SK-N-MC (cell line): ENCODE results near the gene BRAF.
A peak's percentile ranks its signal among the peaks of the same experiment; 100 is the strongest.
"Not testable (repeated sequence)": the region's sequence is repeated elsewhere in the genome, so short reads cannot be mapped to it uniquely, and the experiment has no call there.

Source experiments
- DNase-seq: peaks from one replicate; pipeline ENCODE4 v3.0.0-alpha.2; 2011; ENCODE audit warnings: low read depth, low spot score
- H3K27ac ChIP-seq: fragments of 200-600 bp; sonication (generic); 2 replicates; pipeline ENCODE4 v1.5.1; 2016; ENCODE audit warnings: mixed run types
- H3K36me3 ChIP-seq: fragments of 200-600 bp; sonication (generic); 2 replicates; pipeline ENCODE4 v1.6.1; 2017; ENCODE audit warnings: antibody characterized with exemption, low read length, mixed read lengths; ENCODE audit not compliant: insufficient read depth
- H3K4me3 ChIP-seq: fragments of 200-600 bp; sonication (generic); 2 replicates; pipeline ENCODE4 v1.5.1; 2016
- H3K9ac ChIP-seq: fragments of 200-600 bp; sonication (generic); 2 replicates; pipeline ENCODE4 v1.8.0; 2017; ENCODE audit warnings: mixed run types, mixed read lengths; ENCODE audit not compliant: insufficient read length
- H3K9me3 ChIP-seq: fragments of 200-600 bp; sonication (generic); 2 replicates; pipeline ENCODE4 v1.6.1; 2017; ENCODE audit warnings: low read depth, mild to moderate bottlenecking, antibody characterized with exemption, low read length, moderate library complexity, mixed read lengths
- EZH2 ChIP-seq: fragments of 200-600 bp; sonication (generic); IDR thresholded peaks from one replicate; pipeline ENCODE4 v1.6.1; 2017; ENCODE audit warnings: antibody characterized with exemption
- FOXP2 ChIP-seq: optimal IDR thresholded peaks from 2 replicates; pipeline ENCODE3; 2011; ENCODE audit warnings: mild to moderate bottlenecking, moderate library complexity; ENCODE audit not compliant: insufficient read depth; ENCODE audit errors: extremely low read length, control extremely low read depth
- POLR2AphosphoS5 ChIP-seq: IDR thresholded peaks from 2 replicates; pipeline ENCODE4 v1.6.1; 2012; ENCODE audit warnings: mild to moderate bottlenecking, low read depth, low read length, borderline replicate concordance

The BRAF gene

GRCh38 chr7:140863184-140863583 lies 61.5 kb downstream of the BRAF start:
- Histone ChIP-seq H3K9ac (no peak overlapping the region), H3K36me3 (peaks cover 11% of the 10 kb centered on the region), H3K4me3 (no peak overlapping the region), H3K9me3 (0 out of 2 replicates have a peak, but pooled peaks cover 4% of the 10 kb centered on the region), H3K27ac (no peak overlapping the region)
- DNase-seq, result no peak
- TF ChIP-seq POLR2AphosphoS5 (no peak), FOXP2 (no peak), EZH2 (no peak)

- no peak overlapping the region for H3K9ac ChIP-seq
- no peak overlapping the region for H3K27ac ChIP-seq
- H3K9me3 ChIP-seq, result no peaks in the 10 kb centered on the region
- no peak overlapping the region for H3K4me3 ChIP-seq
- no peaks in the 10 kb centered on the region for H3K36me3 ChIP-seq
- DNase-seq, result no peak
- TF ChIP-seq FOXP2, result no peak
- no peak for TF ChIP-seq POLR2AphosphoS5
- no peak for TF ChIP-seq EZH2
Observed at GRCh38 chr7:140857048-140857447, 67.7 kb downstream of the BRAF start.

GRCh38 chr7:140841166-140841715 lies 83.5 kb downstream of the BRAF start:
- DNase-seq, result no peak
- H3K9ac ChIP-seq, result no peak overlapping the region
- no peak overlapping the region; the same call in 1 of the 2 replicates for H3K27ac ChIP-seq
- peaks cover 14% of the 10 kb centered on the region for H3K36me3 ChIP-seq
- no peaks in the 10 kb centered on the region for H3K9me3 ChIP-seq
- no peak overlapping the region for H3K4me3 ChIP-seq
- no peak for TF ChIP-seq FOXP2
- TF ChIP-seq EZH2, result no peak
- no peak for TF ChIP-seq POLR2AphosphoS5

GRCh38 chr7:140831724-140832123 lies 93.0 kb downstream of the BRAF start:
- TF ChIP-seq EZH2 (no peak), POLR2AphosphoS5 (no peak), FOXP2 (no peak)
- Histone ChIP-seq H3K9ac (no peak overlapping the region), H3K9me3 (no peaks in the 10 kb centered on the region), H3K36me3 (peaks cover 13% of the 10 kb centered on the region), H3K4me3 (no peak overlapping the region), H3K27ac (no peak overlapping the region)
- DNase-seq, result no peak

GRCh38 chr7:140829720-140830119 lies 95.0 kb downstream of the BRAF start:
- Histone ChIP-seq H3K36me3 (peaks cover 13% of the 10 kb centered on the region), H3K9me3 (no peaks in the 10 kb centered on the region), H3K27ac (no peak overlapping the region), H3K9ac (no peak overlapping the region), H3K4me3 (no peak overlapping the region)
- no peak for DNase-seq
- no peak for TF ChIP-seq FOXP2
- no peak for TF ChIP-seq POLR2AphosphoS5
- no peak for TF ChIP-seq EZH2

- TF ChIP-seq FOXP2, result no peak
- no peak for TF ChIP-seq EZH2
- TF ChIP-seq POLR2AphosphoS5, result no peak
- Histone ChIP-seq H3K4me3 (no peak overlapping the region), H3K27ac (no peak overlapping the region), H3K36me3 (peaks cover 5% of the 10 kb centered on the region; the same call in 1 of the 2 replicates), H3K9me3 (no peaks in the 10 kb centered on the region), H3K9ac (no peak overlapping the region)
- no peak for DNase-seq
Observed at GRCh38 chr7:140828741-140829140, 96.0 kb downstream of the BRAF start.

- not testable (repeated sequence) for H3K4me3 ChIP-seq, DNase-seq, H3K9me3 ChIP-seq, H3K9ac ChIP-seq, H3K36me3 ChIP-seq, H3K27ac ChIP-seq
Observed at GRCh38 chr7:140817383-140817782, 107.3 kb downstream of the BRAF start.

- Histone ChIP-seq H3K4me3 (no peak overlapping the region), H3K27ac (no peak overlapping the region), H3K9me3 (no peaks in the 10 kb centered on the region), H3K36me3 (no peaks in the 10 kb centered on the region), H3K9ac (no peak overlapping the region)
- DNase-seq, result peak; percentile 48
- TF ChIP-seq FOXP2 (no peak), POLR2AphosphoS5 (no peak), EZH2 (no peak)
Observed at GRCh38 chr7:140810830-140811556, 113.7 kb downstream of the BRAF start.

- TF ChIP-seq EZH2 (no peak), POLR2AphosphoS5 (no peak), FOXP2 (no peak)
- no peak overlapping the region for H3K9ac ChIP-seq
- no peak overlapping the region for H3K27ac ChIP-seq
- H3K9me3 ChIP-seq, result no peaks in the 10 kb centered on the region
- no peaks in the 10 kb centered on the region for H3K36me3 ChIP-seq
- no peak for DNase-seq
- H3K4me3 ChIP-seq, result no peak overlapping the region
Observed at GRCh38 chr7:140810385-140810784, 114.3 kb downstream of the BRAF start.
